K562 (cell line): ENCODE results near the gene PPIF. TPM values are rescaled to one million over a fixed set of nuclear protein-coding genes. Genes with fewer than 3 reads are reported as not detected.
A peak's percentile ranks its signal among the peaks of the same experiment; 100 is the strongest.

Experiments used
- ATF1 ChIP-seq, 2 experiments: fragments of 450-650 bp in 1 of 2; IDR thresholded peaks; 2 replicates each; pipeline ENCODE4 v1.6.1; 2016; ENCODE audit warnings: missing compliant biosample characterization in 1 of 2, missing genetic modification characterization in 1 of 2
- C11orf30 ChIP-seq: fragments of 450-650 bp; IDR thresholded peaks from 2 replicates; pipeline ENCODE4 v1.6.1; 2016; ENCODE audit warnings: low read depth, mild to moderate bottlenecking
- CC2D1A ChIP-seq: fragments of 450-650 bp; IDR thresholded peaks from 2 replicates; pipeline ENCODE4 v1.6.1; 2017; ENCODE audit warnings: mild to moderate bottlenecking
- DNMT1 ChIP-seq: fragments of 450-650 bp; IDR thresholded peaks from 2 replicates; pipeline ENCODE4 v1.6.1; 2016; ENCODE audit warnings: antibody characterized with exemption, mild to moderate bottlenecking
- GABPB1 ChIP-seq: sonication (generic); formaldehyde crosslinking; IDR thresholded peaks from 2 replicates; pipeline ENCODE4 v1.8.0; 2022; ENCODE audit warnings: mild to moderate bottlenecking, missing genetic modification reagents
- GATAD2B ChIP-seq: fragments of 450-650 bp; IDR thresholded peaks from 2 replicates; pipeline ENCODE4 v1.6.1; 2017; ENCODE audit warnings: mild to moderate bottlenecking, borderline replicate concordance
- HDGF ChIP-seq: fragments of 450-650 bp; IDR thresholded peaks from 2 replicates; pipeline ENCODE4 v1.6.1; 2016
- PPARD ChIP-seq: fragments of 250-450 bp; sonication (Bioruptor Pico); IDR thresholded peaks from 2 replicates; pipeline ENCODE4 v1.8.0; 2022; ENCODE audit warnings: inconsistent platforms, mild to moderate bottlenecking, moderate library complexity
- RB1 ChIP-seq: fragments of 450-650 bp; IDR thresholded peaks from 2 replicates; pipeline ENCODE4 v1.6.1; 2017; ENCODE audit warnings: low read depth, mild to moderate bottlenecking
- RCOR1 ChIP-seq, 2 experiments: IDR thresholded peaks; 2 replicates each; pipeline ENCODE4 v1.6.1; 2012; ENCODE audit warnings: low read depth in 2 of 2, low read length in 2 of 2, borderline replicate concordance in 1 of 2, improper control_type of control experiment in 1 of 2
- TCF3 ChIP-seq: sonication (generic); formaldehyde crosslinking; IDR thresholded peaks from 2 replicates; pipeline ENCODE4 v1.4.0; 2020; ENCODE audit warnings: mild to moderate bottlenecking, missing genetic modification reagents
- polyA plus RNA-seq, 8 experiments: library from polyadenylated mRNA; depleted of rRNA in 4 of 8; stranded (reverse) in 5 of 8; unstranded in 3 of 8; fragments of >200 nt; fragmentation: Nextera tagmentation in 2 of 8; fragmentation: Illumina TruSeq in 1 of 8; extraction: Ambion mirVana in 2 of 8; extraction: Trizol in 1 of 8; gene quantifications; 2 replicates each; pipeline versions ENCODE4 v1.2.1 to v1.2.3, GENCODE V29; 2011 to 2014; ENCODE audit warnings: inconsistent platforms in 1 of 8, missing spikeins in 1 of 8
- total RNA-seq, 7 experiments: library from RNA; depleted of rRNA in 6 of 7; stranded (reverse); fragments of >200 nt in 6 of 7; fragmentation: Illumina TruSeq in 2 of 7; extraction: Trizol in 2 of 7; gene quantifications; 2 replicates each; pipeline versions ENCODE4 v1.2.1 to v1.2.3, GENCODE V29; 2011 to 2021; ENCODE audit warnings: low replicate concordance in 1 of 7
- TF ChIP-seq, protein P1 (sequence below), 2 experiments: fragments of 450-650 bp; IDR thresholded peaks; 2 replicates each; pipeline ENCODE4 v1.6.1; 2016; ENCODE audit warnings: mild to moderate bottlenecking in 2 of 2, borderline replicate concordance in 1 of 2, low read depth in 1 of 2, moderate library complexity in 1 of 2
- TF ChIP-seq, protein P2 (sequence below), 2 experiments: fragments of 450-650 bp; conservative IDR thresholded peaks; 2 replicates each; pipeline ENCODE4 v1.6.1; 2017; ENCODE audit warnings: mild to moderate bottlenecking in 2 of 2, moderate library complexity in 2 of 2
- TF ChIP-seq, protein P3 (sequence below): IDR thresholded peaks from 3 replicates; pipeline ENCODE4 v1.6.1; 2011; ENCODE audit warnings: borderline replicate concordance, mild to moderate bottlenecking, moderate library complexity; ENCODE audit not compliant: insufficient read length; ENCODE audit errors: extremely low read depth

The PPIF gene
- total and polyA plus RNA-seq, 9 of the 15 experiments (the other 6 are each of a cell fraction or from before 2014, with no cell fraction given): 40.9 to 287 (median 117) TPM

DNA sequence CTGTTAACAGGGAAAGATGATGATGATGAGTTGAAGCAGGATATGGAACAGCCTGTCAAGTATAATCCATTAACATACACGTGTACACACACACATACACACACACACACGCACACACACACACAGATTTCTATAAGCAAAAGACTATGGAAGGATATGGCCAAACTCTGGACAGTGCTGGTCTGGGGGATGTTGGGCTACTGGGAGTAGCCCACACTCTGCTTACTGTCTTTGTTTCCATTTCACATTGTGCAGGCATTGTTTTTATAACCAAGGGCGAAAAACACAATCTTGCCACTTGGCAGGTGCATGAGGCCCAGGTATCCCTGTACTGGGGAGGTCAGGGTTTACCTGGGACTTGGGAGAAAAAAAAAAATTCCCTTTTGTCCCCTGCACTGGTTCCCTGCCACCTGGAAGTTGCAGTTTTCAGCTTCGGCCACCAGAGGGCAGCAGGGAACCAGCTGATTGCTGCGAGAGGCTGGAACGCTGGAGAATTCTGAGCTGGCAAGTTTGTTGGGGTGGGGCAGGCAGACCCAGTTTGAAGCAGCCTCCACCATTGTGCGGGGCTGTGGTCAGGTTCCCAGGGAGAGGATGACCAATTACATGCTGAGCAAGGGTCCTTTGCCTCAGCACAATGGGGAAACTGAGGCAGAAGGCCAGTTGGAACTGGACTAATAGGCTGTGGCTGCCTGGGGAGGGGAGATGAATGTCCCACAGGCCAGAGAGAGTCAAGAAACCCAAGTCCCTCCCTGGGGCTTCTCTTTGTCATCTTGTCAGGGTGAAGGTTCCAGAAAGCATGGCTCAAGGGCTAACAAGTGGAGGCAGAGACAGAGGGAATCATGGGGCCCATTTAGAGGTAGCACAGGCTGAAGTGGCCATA lies 27.3 kb downstream of the PPIF start (continued):
- TF ChIP-seq, protein P1, sequence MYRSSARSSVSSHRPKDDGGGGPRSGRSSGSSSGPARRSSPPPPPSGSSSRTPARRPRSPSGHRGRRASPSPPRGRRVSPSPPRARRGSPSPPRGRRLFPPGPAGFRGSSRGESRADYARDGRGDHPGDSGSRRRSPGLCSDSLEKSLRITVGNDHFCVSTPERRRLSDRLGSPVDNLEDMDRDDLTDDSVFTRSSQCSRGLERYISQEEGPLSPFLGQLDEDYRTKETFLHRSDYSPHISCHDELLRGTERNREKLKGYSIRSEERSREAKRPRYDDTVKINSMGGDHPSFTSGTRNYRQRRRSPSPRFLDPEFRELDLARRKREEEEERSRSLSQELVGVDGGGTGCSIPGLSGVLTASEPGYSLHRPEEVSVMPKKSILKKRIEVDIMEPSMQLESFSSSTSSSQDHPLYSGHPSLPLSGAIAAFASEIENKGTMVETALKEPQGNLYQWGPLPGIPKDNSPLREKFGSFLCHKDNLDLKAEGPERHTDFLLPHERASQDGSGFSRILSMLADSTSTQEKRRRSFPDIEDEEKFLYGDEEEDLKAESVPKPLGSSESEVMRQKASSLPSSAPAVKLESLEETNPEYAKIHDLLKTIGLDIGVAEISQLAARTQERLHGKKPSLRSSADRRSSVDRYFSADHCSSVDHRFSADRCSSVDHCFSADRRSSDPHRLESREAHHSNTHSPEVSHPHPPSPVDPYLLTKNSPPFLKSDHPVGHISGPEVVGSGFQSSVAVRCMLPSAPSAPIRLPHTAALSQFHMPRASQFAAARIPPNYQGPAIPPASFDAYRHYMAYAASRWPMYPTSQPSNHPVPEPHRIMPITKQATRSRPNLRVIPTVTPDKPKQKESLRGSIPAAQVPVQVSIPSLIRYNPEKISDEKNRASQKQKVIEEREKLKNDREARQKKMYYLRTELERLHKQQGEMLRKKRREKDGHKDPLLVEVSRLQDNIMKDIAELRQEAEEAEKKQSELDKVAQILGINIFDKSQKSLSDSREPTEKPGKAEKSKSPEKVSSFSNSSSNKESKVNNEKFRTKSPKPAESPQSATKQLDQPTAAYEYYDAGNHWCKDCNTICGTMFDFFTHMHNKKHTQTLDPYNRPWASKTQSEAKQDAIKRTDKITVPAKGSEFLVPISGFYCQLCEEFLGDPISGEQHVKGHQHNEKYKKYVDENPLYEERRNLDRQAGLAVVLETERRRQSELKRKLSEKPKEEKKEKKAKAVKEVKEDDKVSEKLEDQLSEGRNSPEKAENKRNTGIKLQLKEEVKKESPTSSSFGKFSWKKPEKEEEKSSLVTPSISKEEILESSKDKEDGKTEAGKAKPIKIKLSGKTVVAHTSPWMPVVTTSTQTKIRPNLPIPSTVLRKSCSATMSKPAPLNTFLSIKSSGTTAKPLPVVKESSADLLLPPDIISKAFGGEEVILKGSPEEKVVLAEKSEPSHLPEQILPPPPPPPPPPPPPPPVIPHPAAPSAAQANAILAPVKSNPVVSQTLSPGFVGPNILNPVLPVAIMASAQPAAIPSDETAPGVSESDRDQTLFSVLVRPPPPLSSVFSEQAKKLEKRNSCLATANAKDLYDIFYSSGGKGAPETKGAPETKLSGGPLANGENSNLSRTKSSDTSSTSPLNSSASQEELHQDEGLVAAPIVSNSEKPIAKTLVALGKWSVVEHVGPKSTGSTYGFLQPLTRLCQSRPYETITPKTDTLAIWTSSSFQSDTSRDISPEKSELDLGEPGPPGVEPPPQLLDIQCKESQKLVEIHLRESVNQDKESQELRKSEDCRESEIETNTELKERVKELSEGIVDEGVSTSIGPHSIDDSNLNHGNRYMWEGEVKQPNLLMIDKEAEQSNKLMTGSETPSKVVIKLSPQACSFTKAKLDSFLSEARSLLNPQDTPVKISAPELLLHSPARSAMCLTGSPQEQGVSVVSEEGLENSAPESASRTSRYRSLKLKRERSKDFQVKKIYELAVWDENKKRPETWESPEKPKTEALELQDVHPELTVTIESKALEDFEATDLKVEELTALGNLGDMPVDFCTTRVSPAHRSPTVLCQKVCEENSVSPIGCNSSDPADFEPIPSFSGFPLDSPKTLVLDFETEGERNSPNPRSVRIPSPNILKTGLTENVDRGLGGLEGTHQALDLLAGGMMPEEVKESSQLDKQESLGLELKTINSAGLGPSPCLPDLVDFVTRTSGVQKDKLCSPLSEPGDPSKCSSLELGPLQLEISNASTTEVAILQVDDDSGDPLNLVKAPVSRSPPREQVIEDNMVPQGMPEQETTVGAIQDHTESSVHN (IDR thresholded peaks at IDR 0.05; ENCODE audit: borderline replicate concordance in 1 of 2, low read depth in 1 of 2): no peak
- TF ChIP-seq RB1: peak; percentile 66; the same call in 1 of the 2 replicates
- peak; percentile 46; the same call in 1 of the 2 replicates for TF ChIP-seq C11orf30
- TF ChIP-seq ATF1 (CRISPR knock-in tag; IDR thresholded peaks at IDR 0.05): no peak
- no peak for TF ChIP-seq ATF1 (tag; IDR thresholded peaks at IDR 0.05)
- TF ChIP-seq TCF3 (CRISPR knock-in tag): 0 out of 2 replicates have a peak, but pooled peaks have one; percentile 26
- no peak for TF ChIP-seq GABPB1 (CRISPR knock-in tag)
- no peak for TF ChIP-seq GATAD2B
- TF ChIP-seq RCOR1 (IDR thresholded peaks at IDR 0.05; ENCODE audit: borderline replicate concordance in 1 of 2, low read depth in 2 of 2, low read length in 2 of 2): peak in 1 of 2 experiments; percentile 52; a peak in 1 of 4 replicates
- TF ChIP-seq DNMT1: no peak
- TF ChIP-seq, protein P2, sequence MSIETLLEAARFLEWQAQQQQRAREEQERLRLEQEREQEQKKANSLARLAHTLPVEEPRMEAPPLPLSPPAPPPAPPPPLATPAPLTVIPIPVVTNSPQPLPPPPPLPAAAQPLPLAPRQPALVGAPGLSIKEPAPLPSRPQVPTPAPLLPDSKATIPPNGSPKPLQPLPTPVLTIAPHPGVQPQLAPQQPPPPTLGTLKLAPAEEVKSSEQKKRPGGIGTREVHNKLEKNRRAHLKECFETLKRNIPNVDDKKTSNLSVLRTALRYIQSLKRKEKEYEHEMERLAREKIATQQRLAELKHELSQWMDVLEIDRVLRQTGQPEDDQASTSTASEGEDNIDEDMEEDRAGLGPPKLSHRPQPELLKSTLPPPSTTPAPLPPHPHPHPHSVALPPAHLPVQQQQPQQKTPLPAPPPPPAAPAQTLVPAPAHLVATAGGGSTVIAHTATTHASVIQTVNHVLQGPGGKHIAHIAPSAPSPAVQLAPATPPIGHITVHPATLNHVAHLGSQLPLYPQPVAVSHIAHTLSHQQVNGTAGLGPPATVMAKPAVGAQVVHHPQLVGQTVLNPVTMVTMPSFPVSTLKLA (conservative IDR thresholded peaks at IDR 0.05): no peak
- TF ChIP-seq, protein P3, sequence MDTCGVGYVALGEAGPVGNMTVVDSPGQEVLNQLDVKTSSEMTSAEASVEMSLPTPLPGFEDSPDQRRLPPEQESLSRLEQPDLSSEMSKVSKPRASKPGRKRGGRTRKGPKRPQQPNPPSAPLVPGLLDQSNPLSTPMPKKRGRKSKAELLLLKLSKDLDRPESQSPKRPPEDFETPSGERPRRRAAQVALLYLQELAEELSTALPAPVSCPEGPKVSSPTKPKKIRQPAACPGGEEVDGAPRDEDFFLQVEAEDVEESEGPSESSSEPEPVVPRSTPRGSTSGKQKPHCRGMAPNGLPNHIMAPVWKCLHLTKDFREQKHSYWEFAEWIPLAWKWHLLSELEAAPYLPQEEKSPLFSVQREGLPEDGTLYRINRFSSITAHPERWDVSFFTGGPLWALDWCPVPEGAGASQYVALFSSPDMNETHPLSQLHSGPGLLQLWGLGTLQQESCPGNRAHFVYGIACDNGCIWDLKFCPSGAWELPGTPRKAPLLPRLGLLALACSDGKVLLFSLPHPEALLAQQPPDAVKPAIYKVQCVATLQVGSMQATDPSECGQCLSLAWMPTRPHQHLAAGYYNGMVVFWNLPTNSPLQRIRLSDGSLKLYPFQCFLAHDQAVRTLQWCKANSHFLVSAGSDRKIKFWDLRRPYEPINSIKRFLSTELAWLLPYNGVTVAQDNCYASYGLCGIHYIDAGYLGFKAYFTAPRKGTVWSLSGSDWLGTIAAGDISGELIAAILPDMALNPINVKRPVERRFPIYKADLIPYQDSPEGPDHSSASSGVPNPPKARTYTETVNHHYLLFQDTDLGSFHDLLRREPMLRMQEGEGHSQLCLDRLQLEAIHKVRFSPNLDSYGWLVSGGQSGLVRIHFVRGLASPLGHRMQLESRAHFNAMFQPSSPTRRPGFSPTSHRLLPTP: no peak
- no peak for TF ChIP-seq PPARD
- peak; percentile 79 for TF ChIP-seq CC2D1A
- TF ChIP-seq HDGF: peak; percentile 76; the same call in 1 of the 2 replicates
